HCT116 (cell line): Measurements from ENCODE around the gene IRGQ.

Experiments used
- EZH2 ChIP-seq: fragments of 200-600 bp; sonication (generic); IDR thresholded peaks from 2 replicates; pipeline ENCODE4 v1.6.1; 2017; ENCODE audit warnings: antibody characterized with exemption, mixed run types
- POLR2A ChIP-seq: IDR thresholded peaks from 2 replicates; pipeline ENCODE4 v1.7.0; 2011; ENCODE audit warnings: borderline replicate concordance; ENCODE audit not compliant: insufficient read depth, insufficient read length; ENCODE audit errors: extremely low read depth
- POLR2AphosphoS5 ChIP-seq: IDR thresholded peaks from 2 replicates; pipeline ENCODE4 v1.6.1; 2011; ENCODE audit warnings: mild to moderate bottlenecking, low read depth, low read length, moderate library complexity
- TCF7L2 ChIP-seq: IDR thresholded peaks from 2 replicates; pipeline ENCODE4 v1.7.0; 2011; ENCODE audit warnings: borderline replicate concordance, inconsistent platforms; ENCODE audit not compliant: insufficient read depth, insufficient read length; ENCODE audit errors: extremely low read depth
- ZNF274 ChIP-seq: fragments of 200-500 bp; sonication (Bioruptor generic); IDR thresholded peaks from 2 replicates; pipeline ENCODE4 v1.6.1; 2014; ENCODE audit warnings: mild to moderate bottlenecking, low read depth, low read length, inconsistent platforms
- TF ChIP-seq, protein P1 (sequence below): IDR thresholded peaks from 2 replicates; pipeline ENCODE4 v1.6.1; 2011; ENCODE audit warnings: mild to moderate bottlenecking, low read length, moderate library complexity; ENCODE audit not compliant: insufficient replicate concordance; ENCODE audit errors: extremely low read depth
- TF ChIP-seq, protein P2 (sequence below), 3 experiments: fragments of 200-600 bp in 1 of 3; sonication (generic) in 1 of 3; IDR thresholded peaks in 2 of 3; conservative IDR thresholded peaks in 1 of 3; 2 replicates each; pipeline ENCODE4 v1.5.1; 2012 to 2017; ENCODE audit warnings: low read depth in 2 of 3, low read length in 2 of 3, antibody characterized with exemption in 1 of 3, borderline replicate concordance in 1 of 3, control low read depth in 1 of 3, mild to moderate bottlenecking in 1 of 3, mixed read lengths in 1 of 3, mixed run types in 1 of 3, moderate library complexity in 1 of 3; ENCODE audit not compliant: insufficient read depth in 1 of 3

DNA sequence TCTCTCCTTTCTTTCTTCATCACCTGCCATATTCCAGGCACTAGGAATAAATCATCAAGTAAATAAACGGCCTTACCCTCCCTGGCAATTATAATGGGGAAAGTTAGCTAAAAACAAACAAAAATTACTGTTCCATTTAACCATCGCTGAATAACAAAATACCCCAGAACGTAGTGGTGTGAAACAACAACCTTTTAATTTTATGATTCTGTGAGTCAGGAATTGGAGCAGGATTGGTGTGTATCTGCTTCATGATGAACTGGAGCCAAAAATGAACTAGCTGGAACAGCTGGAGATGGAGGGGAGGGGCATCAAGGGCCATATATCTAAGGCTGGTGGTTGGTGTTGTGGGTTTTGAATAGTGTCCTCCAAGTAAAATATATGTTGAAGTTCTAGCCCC, 47.4 kb upstream of the IRGQ start:
- no peak for TF ChIP-seq ZNF274
- TF ChIP-seq, protein P1, sequence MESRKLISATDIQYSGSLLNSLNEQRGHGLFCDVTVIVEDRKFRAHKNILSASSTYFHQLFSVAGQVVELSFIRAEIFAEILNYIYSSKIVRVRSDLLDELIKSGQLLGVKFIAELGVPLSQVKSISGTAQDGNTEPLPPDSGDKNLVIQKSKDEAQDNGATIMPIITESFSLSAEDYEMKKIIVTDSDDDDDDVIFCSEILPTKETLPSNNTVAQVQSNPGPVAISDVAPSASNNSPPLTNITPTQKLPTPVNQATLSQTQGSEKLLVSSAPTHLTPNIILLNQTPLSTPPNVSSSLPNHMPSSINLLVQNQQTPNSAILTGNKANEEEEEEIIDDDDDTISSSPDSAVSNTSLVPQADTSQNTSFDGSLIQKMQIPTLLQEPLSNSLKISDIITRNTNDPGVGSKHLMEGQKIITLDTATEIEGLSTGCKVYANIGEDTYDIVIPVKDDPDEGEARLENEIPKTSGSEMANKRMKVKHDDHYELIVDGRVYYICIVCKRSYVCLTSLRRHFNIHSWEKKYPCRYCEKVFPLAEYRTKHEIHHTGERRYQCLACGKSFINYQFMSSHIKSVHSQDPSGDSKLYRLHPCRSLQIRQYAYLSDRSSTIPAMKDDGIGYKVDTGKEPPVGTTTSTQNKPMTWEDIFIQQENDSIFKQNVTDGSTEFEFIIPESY, result no peak
- TF ChIP-seq POLR2A, result no peak
- no peak for TF ChIP-seq EZH2
- TF ChIP-seq, protein P2, sequence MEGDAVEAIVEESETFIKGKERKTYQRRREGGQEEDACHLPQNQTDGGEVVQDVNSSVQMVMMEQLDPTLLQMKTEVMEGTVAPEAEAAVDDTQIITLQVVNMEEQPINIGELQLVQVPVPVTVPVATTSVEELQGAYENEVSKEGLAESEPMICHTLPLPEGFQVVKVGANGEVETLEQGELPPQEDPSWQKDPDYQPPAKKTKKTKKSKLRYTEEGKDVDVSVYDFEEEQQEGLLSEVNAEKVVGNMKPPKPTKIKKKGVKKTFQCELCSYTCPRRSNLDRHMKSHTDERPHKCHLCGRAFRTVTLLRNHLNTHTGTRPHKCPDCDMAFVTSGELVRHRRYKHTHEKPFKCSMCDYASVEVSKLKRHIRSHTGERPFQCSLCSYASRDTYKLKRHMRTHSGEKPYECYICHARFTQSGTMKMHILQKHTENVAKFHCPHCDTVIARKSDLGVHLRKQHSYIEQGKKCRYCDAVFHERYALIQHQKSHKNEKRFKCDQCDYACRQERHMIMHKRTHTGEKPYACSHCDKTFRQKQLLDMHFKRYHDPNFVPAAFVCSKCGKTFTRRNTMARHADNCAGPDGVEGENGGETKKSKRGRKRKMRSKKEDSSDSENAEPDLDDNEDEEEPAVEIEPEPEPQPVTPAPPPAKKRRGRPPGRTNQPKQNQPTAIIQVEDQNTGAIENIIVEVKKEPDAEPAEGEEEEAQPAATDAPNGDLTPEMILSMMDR (IDR thresholded peaks at IDR 0.05 in 2 of 3, conservative IDR thresholded peaks at IDR 0.05 in 1 of 3; ENCODE audit: borderline replicate concordance in 1 of 3, insufficient read depth in 1 of 3, low read depth in 2 of 3, low read length in 2 of 3), result no peak
- no peak for TF ChIP-seq POLR2AphosphoS5
- no peak for TF ChIP-seq TCF7L2
